Natural killer cell (primary cell): ENCODE data around the gene NAV1. TPM values are rescaled to one million over a fixed set of nuclear protein-coding genes. Genes with fewer than 3 reads are reported as not detected.

Experiments
- ATAC-seq, 3 donors: fragments of 150-1000 bp in 2 of 3; fragments of 200-7000 bp in 1 of 3; cut with Tn5 transposase; 1 replicate in 1 of 3; 2 replicates in 2 of 3; pipeline ENCODE4 v1.10.0; 2021; ENCODE audit warnings: mild to moderate bottlenecking in 2 of 3, moderate library complexity in 2 of 3
- DNase-seq, 2 donors: peaks; one replicate each; pipeline versions ENCODE4 v3.0.0 to v3.0.0-alpha.2; 2013 to 2021; ENCODE audit warnings: mixed read lengths in 1 of 2
- H3K27ac ChIP-seq: one replicate; pipeline ENCODE4 v1.5.1; 2013; ENCODE audit warnings: mild to moderate bottlenecking, low read length
- H3K27me3 ChIP-seq: one replicate; pipeline ENCODE4 v1.6.1; 2013; ENCODE audit warnings: low read length; ENCODE audit not compliant: control insufficient read depth, insufficient read depth
- H3K36me3 ChIP-seq: one replicate; pipeline ENCODE4 v1.6.1; 2013; ENCODE audit warnings: low read length; ENCODE audit not compliant: control insufficient read depth, insufficient read depth
- H3K4me1 ChIP-seq: one replicate; pipeline ENCODE4 v1.6.1; 2013; ENCODE audit warnings: low read length; ENCODE audit not compliant: control insufficient read depth, insufficient read depth
- H3K4me3 ChIP-seq: one replicate; pipeline ENCODE4 v1.5.1; 2013; ENCODE audit warnings: low read length
- H3K9me3 ChIP-seq: one replicate; pipeline ENCODE4 v1.6.1; 2013; ENCODE audit warnings: low read length; ENCODE audit not compliant: control insufficient read depth, insufficient read depth
- H3K27ac Mint-ChIP-seq, 2 donors: one replicate each; pipeline ENCODE4 v1.8.0; 2022; ENCODE audit warnings: mild to moderate bottlenecking in 2 of 2, mixed read lengths in 2 of 2, moderate library complexity in 1 of 2
- H3K27me3 Mint-ChIP-seq, 2 donors: one replicate each; pipeline ENCODE4 v1.8.0; 2022; ENCODE audit warnings: low read depth in 2 of 2, mixed read lengths in 2 of 2
- H3K36me3 Mint-ChIP-seq: one replicate; pipeline ENCODE4 v1.8.0; 2022; ENCODE audit warnings: mixed read lengths
- H3K4me1 Mint-ChIP-seq, 2 donors: one replicate each; pipeline ENCODE4 v1.8.0; 2022; ENCODE audit warnings: mixed read lengths in 2 of 2
- H3K4me3 Mint-ChIP-seq: one replicate; pipeline ENCODE4 v1.8.0; 2022; ENCODE audit warnings: mild to moderate bottlenecking, moderate library complexity, mixed read lengths
- H3K9me3 Mint-ChIP-seq, 2 donors: one replicate each; pipeline ENCODE4 v1.8.0; 2022; ENCODE audit warnings: mixed read lengths in 2 of 2
- CTCF ChIP-seq: fragments of 200-600 bp; IDR thresholded peaks from one replicate; pipeline ENCODE4 v1.8.0; 2022; ENCODE audit warnings: antibody characterized with exemption
- WGBS: methylation state at CpG from one replicate; pipeline ENCODE4 v1.1.7; 2013; ENCODE audit warnings: missing lambda C conversion rate; ENCODE audit not compliant: insufficient coverage; 5-methylcytosine and 5-hydroxymethylcytosine counted together
- intact Hi-C: fragments of 100-400 bp; cut with micrococcal nuclease; formaldehyde crosslinking; loops from one replicate; pipeline ENCODE4 v1.14.2; 2022
- total RNA-seq, 4 donors: library from RNA; stranded (reverse); fragments of 120-200 nt in 1 of 4; gene quantifications; one replicate each; pipeline versions ENCODE4 v1.2.3 to v1.2.4, GENCODE V29; 2013 to 2022

The NAV1 gene
- total RNA-seq, 3 donors from 2014 or later (not counting 1 experiment from before 2014, with no cell fraction given), result 2.5 to 3.9 (median 2.8) TPM

GRCh38 chr1:201559679-201560162, 20.8 kb downstream of the NAV1 start:
- Histone ChIP-seq H3K27ac (no peak overlapping the region), H3K9me3 (no peaks in the 10 kb centered on the region), H3K27me3 (no peaks in the 10 kb centered on the region), H3K36me3 (no peaks in the 10 kb centered on the region), H3K4me3 (no peak overlapping the region), H3K4me1 (peaks cover 5% of the 10 kb centered on the region)
- H3K27me3 Mint-ChIP-seq, result peaks cover 0 to 5% of the 10 kb centered on the region in 2 donors
- peak; percentile 49 to 80 for DNase-seq
- H3K36me3 Mint-ChIP-seq, result no peaks in the 10 kb centered on the region
- TF ChIP-seq CTCF, result peak; percentile 80
- H3K4me3 Mint-ChIP-seq, result no peak overlapping the region
- H3K4me1 Mint-ChIP-seq, result peaks cover 4 to 7% of the 10 kb centered on the region in 2 donors
- no peaks in the 10 kb centered on the region for H3K9me3 Mint-ChIP-seq
- H3K27ac Mint-ChIP-seq, result no peak overlapping the region
- ATAC-seq, result peak; percentile 80 to 98 (median 93)
- intact Hi-C loops, result loop anchor here (5.0 kb wide), 1 partner anchor 143 kb away; no protein-coding TSS in a partner anchor
- WGBS, result 4% methylated on average over 11 of the region's 13 CpGs

- H3K9me3 ChIP-seq, result no peaks in the 10 kb centered on the region
Observed at GRCh38 chr1:201560328-201561194, 21.6 kb downstream of the NAV1 start.

GRCh38 chr1:201561195-201561564, 22.3 kb downstream of the NAV1 start:
- H3K4me3 Mint-ChIP-seq, result no peak overlapping the region

More at GRCh38 chr1:201560328-201561194, 21.6 kb downstream of the NAV1 start:
- Histone ChIP-seq H3K27ac (no peak overlapping the region), H3K36me3 (no peaks in the 10 kb centered on the region), H3K4me1 (peaks cover 5% of the 10 kb centered on the region), H3K27me3 (no peaks in the 10 kb centered on the region), H3K4me3 (no peak overlapping the region)
- Mint-ChIP-seq H3K27ac (no peak overlapping the region), H3K9me3 (no peaks in the 10 kb centered on the region), H3K27me3 (no peaks in the 10 kb centered on the region), H3K4me3 (no peak overlapping the region), H3K36me3 (no peaks in the 10 kb centered on the region), H3K4me1 (peaks cover 4 to 7% of the 10 kb centered on the region in 2 donors)
- ATAC-seq (no peak), DNase-seq (no peak)
- intact Hi-C loops, result no loop called here
- WGBS, result 89% methylated on average over 9 of the region's 9 CpGs
- TF ChIP-seq CTCF, result no peak

More at GRCh38 chr1:201561195-201561564, 22.3 kb downstream of the NAV1 start:
- H3K27me3 Mint-ChIP-seq, result no peaks in the 10 kb centered on the region
- H3K9me3 ChIP-seq, result no peaks in the 10 kb centered on the region
- H3K27ac ChIP-seq, result no peak overlapping the region
- no peak overlapping the region for H3K4me3 ChIP-seq
- H3K9me3 Mint-ChIP-seq, result no peaks in the 10 kb centered on the region
- TF ChIP-seq CTCF, result no peak
- peaks cover 5% of the 10 kb centered on the region for H3K4me1 ChIP-seq
- H3K27me3 ChIP-seq, result no peaks in the 10 kb centered on the region
- ATAC-seq (no peak), DNase-seq (no peak)
- intact Hi-C loops, result no loop called here
- H3K36me3 Mint-ChIP-seq, result no peaks in the 10 kb centered on the region
- peaks cover 4 to 7% of the 10 kb centered on the region in 2 donors for H3K4me1 Mint-ChIP-seq
- WGBS, result 93% methylated on average over 1 of the region's 3 CpGs
- no peaks in the 10 kb centered on the region for H3K36me3 ChIP-seq
- no peak overlapping the region for H3K27ac Mint-ChIP-seq
